Stimulated activated CD4-positive, alpha-beta T cell treated with anti-CD3 and anti-CD28 coated beads, TNF-alpha, amount 100 ng/mL, for 4 hours (primary cell): ENCODE data around the gene BNC2.

Source experiments
- DNase-seq, 3 experiments: peaks; one replicate each; pipeline ENCODE4 v3.0.0-alpha.2; 2020; ENCODE audit warnings: low read depth in 3 of 3

BNC2 gene

DNA sequence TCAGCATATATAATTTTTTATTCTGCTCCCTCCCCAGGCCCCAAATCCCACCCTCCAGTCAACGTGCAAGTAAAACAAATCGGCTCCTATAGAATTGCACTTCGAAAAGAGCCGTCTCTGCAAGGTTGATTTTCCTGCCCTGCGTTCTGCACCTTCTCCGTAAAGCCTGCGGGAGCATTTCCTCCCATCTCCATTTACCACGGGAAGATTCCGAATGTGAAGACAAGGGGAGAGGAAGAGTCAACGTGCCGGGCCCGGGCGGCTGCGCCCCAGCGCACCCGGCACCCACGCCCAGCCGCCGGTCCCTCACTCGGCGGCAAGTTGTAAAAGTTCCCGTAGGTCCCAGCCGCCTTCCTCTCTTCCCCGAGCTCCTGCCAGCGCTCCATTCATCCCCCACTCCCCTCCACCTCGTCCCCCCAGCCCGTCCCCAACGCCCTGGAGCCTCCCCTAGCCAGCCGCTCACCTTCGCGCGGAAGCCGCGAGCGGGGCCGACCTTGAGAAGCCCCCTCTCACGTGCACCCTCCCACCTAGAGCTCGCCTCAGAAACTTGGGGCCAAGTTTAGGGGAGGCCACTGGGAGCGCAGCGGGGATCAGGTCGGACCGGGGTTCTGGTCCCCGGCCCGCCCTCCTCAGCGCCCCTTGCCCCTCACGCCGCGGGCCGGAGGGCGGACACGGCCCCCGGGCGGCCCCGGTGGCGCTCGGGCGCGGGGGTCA, 431 bp downstream of the BNC2 start:
- DNase-seq: no peak

DNA sequence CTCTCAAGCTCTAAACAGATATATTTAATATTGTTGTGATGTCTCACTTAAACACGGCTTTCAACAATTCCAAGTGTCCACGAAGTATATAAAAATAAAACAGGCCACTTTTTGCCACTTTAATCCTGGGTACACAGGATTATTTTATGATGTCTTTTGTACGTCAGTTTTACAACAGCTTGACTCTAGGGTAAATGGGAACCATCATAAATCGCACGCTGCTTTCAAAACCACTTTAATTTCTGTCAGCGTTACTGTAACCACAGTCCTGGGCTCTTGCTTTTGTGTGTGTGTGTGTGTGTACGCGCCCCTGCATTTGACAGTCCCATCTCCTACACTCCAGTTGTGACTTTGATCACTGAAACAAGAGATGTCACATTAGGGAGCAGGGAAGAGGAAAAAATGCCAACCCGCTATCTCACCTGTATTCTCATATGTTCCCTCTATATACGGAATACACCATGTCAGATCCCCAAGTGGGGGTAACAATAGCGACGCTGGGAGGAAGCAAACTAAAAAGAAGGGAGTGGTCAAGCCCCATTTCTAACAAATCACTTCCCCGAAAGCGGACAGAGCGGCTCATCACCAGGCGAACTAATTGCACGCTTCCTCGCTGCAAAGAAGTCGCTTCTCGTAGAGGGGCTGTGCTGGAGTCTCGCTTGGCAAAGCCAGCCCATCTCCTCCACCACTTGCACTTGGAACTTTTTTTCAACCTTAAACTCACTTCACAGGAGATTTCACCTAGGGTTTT, 1.2 kb downstream of the BNC2 start:
- no peak for DNase-seq

DNA sequence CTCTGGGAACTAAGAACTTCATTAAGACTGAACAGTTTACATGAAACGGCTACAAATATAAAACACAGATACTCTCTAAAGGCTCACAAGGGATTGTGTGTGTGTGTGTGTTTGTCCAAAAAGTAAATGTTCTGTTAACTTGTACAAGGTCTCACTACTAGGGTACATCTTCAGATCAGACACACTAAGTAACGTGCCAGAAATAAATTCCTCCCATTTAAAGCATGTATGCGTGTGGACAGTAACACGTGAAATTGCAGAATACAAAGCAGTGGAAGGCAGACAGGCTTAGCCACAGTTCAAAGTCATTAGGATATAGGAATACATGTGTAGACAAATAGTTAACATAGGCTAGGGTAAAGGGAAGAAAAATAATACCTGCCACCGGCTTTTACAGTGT, 1.8 kb downstream of the BNC2 start:
- DNase-seq: no peak

DNA sequence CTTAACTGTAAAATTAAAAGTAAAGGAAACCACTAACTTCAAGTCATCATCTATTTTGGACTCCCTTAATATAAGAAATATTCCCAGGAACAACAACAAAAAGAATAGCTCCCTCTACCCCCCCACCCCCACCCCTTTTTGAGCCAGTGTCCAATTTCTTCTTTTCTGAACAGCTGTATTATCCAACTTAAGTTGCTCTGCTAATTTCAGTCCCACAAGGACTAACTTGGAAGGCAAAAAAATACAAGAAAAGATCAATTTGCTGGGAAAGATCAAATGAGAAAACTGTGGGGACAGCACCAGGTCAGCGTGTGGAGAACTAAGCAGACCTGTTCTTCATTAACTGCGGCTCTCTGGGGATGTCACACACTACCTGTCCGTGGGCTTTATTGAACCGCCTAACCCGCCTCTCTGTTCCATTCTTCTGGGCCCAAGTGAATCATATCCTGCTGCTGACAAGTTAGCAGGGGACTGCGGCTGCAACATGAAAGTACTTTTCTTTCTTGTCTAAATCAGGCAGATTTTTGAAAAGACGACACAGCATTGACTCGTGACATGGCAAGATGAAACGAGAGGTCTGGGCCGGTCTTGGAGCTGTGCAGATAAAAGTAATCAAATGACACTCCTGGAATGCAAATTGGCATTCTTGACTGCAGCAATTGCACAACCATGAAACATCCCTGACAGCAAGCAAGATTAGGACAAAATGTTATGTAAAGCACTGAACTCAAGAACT, 2.7 kb downstream of the BNC2 start:
- DNase-seq: no peak

DNA sequence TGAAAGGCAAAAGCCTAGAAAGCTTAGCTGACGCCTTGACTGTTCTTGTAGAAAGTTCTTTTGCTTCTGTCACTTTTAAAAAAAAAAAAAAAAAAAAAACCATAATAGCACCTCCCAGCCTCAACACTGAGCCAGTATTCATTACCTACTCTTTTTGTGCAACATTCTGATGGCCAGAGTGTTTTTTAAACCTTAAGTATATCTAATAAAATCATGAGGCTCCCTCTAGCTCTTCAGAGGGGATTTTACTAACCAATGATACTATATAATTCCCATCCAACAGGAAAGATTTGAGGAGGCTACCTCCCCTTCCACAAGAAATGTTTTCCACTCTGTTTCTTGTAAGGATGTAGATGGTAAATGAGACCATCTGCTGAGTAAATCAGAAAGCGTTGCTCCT, 3.9 kb downstream of the BNC2 start:
- no peak for DNase-seq

DNA sequence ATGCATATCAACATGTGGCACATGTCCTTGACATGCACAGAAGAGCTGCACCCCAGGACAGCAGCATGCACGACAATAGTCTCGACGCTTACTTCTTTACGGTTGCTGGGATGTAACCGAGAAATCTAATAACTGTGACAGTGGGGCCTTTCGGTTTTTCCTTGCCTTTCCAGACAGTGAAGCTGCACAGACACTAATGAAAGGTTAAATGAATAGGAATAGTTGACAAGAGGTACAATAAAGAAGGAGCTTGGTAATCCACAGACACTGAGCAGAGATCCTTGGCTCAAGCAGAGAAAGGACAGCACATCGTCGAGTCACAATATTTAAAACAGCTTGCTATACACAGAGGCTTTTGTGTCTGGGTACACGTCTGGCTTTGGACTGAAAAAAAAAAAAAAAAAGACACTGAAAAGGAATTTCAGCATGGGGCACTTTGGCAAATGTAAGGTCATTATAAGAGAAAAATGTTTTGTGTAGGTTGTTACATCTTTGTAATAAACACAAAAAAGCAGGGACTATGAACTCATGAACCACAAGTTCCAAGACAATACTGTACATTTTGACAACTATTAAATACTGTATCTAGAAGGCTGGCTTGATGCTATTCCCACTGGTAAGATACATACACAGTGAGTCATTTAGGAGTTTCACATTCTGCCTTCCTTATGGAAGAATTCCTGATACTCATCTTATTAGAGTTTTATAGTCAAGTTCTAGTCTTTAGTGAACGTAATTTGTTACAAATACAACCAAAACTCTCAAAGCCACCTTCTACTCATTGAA, 5.6 kb downstream of the BNC2 start:
- DNase-seq: no peak

DNA sequence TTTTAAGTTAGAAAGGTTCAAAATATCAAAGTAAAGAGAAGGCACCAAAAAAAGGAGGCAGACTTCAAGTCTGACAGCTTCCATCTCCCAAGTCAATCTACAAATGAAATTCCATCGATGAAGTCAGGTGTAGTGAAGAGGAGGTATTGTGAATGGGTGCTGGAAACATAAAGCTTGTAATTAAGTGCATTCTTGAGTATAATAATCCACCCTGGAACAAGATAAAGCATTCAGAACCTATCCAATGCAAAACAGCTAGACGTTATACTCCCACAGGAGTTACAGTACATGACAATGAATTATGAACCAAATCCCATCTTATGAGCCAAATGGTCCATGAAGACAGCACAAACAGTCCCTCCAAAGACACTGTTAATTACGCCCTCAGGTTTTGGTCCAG, 22.3 kb downstream of the BNC2 start:
- no peak for DNase-seq

DNA sequence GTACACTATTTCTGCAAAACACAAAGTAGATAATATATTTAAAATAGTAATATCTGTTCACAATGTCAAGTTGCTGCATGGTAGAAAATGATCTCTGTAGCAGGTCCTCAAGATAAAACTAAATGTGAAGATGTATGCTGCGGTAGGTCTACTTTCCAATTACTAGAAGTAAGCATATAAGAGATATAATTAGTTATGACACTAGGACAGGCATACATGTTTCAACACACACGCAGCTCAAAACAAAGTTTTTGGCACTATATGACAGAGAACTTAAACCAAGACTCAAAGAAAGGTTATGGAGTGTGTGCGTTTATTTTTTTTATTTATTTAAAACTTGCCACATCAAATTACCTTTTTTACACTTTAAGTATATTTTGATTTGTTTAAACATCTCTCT, 23.5 kb downstream of the BNC2 start:
- no peak for DNase-seq

DNA sequence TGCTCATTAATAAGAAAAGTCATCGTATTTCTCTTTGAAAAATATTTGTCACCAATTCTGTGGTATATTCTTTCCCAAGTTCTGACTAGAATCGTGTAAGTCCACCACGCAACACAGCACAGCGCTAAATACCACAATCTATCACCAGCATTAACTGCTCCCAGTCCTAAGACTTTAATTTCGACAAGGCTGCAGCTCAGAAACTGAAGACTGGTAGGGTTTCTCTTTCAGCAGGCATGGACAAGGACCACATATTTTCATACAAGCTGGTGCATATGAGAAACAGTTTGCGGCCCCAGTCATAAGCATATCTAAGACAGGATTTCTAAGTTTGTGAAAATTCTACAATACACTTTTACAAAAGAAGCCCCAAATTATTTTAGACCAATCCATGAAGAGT, 24.1 kb downstream of the BNC2 start:
- no peak for DNase-seq

DNA sequence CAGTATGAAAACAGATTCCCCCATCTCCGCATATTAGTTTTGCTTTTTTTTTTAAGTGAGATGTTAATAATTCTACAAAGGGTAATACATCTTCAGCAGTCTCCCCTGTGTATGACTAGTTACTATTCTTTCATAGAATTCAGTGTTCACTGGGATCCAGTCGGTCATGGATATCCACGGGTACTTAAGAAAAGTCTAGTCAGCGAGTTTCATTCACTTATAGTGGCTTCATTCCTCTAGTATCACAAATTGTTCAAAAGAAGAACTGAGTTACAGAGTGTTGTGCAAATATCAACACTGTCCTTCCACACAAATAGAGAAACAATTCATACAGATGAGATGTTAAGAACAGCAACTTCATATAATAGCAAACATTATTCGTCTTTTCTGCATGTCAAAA, 35.7 kb downstream of the BNC2 start:
- DNase-seq: no peak

DNA sequence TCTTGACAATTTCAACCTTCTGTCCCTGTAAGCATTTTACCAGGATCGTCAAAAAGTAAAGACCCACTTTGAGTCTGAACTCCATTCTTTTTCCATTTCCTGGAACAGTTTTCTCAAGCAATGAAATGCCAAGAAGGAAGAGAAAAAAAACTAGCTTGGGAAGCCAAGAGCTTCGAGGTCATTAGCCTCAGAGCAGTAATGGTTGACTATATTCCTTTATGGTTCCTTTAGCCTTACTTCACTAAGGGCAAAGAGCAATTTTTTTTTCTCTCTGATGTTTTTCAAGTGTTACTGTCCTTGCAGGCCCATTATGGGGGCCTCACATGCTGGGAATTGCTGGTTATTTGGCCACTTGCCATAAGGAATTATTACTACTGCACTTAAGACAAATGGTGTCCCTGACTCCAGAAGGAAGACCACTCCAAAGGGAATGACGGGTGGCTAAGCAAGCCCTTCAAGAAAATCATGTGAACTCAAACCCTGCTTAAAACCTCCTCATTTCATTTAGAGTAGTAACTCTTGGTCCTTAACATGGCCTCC, 37.1 kb downstream of the BNC2 start:
- DNase-seq: no peak

DNA sequence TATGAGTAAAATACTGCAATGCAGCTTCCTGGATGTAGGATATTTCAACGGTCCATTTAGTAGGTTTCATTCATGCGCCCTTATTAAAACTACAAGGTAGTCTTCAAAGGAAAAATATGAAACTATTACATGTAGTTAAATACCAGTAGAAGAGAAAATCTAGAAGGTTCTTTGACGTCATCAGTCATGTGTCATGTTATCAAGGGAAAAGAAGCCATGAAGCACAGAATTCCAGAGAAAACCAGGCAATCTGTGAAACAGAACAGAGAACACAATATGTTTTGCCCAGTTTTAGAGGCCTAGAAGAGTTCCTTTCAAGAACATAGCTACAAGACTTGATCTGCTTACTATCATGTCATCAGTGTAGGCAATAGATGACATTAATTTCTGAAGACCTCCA, 38.4 kb downstream of the BNC2 start:
- no peak for DNase-seq

DNA sequence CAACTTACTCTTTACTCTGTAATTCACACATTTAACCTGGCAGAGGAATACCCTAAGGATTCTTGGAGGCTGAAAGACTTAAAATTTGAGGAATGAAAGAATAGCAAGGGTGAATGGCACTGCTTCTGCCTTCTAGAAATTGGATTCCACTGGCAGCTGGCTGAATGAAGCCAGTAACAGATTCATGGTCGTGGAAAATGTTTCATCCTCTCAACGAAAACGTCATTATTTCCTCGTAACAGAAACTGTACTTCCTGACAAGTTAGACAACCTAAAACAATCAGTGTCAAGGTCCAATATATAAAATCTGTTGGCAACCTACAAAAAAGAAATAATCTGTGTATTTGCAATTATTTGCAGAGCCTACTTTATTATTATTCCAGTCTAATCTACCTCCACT, 39.7 kb downstream of the BNC2 start:
- DNase-seq: no peak

DNA sequence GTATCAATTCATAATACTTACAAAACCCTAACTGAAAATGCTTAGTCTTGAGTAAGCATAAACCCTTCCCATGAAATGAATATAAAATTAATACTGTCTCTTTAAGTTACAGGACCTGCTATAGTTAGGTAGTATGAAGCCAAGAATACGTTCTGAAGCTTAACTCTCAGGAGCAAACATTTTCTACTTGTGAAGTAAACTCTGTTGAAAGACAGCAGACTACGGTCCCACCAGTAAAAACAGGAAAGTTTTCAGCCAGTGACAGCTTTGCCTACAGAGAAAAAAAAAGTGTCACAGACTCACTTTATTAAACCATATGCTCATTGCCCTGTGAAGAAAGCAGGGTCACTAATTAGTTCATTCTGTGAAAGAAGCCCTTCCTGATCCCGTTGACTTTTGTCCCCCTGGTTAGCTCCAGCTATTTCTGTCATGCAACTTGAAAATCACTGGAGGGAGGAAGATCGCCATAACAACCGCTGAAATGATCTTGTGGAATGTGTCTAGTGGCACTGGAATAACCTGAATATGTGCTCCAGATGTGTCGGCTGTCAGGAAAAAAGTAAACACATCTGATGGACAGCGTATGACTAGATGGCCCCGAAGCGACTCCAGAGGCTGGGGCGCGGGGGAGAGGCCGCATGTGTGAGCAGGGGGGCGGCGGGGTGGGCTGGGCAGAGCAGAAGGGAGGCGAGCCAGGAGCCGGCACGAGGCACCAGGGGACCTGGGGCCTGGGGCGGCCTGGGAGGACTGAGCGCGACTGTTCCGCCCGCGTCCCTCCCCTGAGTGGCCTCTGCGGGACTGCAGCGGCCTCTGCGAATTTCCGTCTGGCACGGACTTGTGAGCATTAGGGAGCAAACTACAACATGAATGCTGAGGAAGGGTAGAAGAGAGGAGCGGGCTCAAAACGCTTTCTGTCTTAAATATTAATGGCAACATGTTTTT, 41.9 kb downstream of the BNC2 start:
- no peak for DNase-seq

DNA sequence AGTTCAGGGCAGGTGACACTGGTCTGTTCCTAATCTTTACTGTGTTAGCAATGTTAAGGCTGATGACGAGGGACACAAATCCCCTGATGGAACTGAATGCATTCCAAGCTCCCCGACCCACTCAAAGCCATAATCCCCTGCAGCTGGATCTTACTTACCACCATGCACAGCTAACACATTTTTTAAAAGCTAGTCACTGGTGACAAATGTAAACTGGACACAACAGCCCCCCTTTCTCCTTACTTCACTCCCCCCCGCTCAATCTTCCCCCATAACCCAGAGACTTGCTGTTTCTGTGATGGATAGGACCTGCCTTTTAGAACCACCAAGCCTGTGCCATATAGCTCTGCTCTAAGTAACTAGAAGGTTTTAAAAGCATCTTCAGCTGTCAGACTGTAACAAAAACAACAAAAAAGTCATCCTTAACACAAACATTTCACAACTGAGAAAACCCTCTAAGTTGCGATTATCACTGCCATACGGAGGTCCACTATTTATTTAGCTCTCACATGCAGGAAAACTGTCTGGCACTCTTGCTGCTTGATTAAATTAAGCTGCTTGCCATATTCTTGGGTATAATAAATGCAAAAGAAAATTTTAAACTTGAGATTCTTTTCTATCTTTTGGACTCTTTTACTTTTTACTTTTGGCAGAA, 44.4 kb downstream of the BNC2 start:
- DNase-seq: no peak

DNA sequence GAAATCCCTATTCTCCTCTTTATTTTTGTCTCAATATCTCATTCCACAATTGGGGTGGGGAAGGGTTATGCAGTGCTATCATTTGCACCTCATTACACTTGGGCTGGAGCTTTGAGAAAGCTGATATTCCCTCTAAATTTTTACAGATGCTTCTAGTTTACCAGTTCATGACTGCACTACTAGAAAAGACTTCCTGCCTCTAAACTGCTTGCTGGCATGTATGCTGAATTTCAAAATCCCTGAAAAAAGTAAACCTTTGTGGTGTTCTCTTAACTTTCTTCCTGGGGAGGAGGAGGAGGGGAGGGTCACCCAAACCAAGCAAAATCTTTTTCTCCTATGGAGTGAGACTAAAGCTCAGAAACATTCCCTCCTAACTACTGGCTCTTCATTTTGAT, 45.1 kb downstream of the BNC2 start:
- DNase-seq: no peak

DNA sequence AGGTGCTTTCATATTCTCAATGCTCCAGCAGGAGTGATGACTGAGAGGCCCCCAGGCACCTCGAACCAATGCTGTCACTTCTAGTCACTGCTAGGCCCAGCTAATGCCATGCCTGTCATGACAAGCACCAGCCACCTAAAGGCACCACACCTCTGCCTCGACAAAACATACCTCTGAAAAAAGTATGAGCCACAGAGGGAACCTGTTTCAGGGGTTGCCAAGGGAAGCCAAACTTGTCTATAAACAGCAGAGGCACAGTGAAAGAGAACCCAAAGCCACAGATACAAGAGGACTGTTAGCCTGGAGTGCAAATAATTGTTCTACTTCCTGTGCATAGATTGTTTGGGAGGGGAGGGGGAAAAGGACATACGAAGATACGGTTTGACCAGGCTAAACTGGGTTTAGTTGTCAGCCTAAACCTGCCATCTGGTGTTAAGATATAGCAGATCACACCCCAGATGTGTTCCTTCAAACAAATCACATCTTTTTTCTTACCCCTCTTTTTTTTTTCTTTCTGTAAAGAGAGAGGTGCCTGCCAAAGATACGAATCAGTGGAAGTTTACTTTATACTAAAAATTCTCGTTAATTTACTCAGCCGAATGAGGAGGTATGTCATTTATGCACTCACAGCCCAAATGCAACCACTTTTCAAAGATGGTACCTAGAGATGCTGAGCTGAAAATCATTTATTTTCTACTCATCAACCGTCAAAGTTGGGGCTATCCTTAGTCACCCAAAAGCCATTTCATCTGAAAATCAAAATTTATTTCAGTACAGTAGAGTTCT, 45.7 kb downstream of the BNC2 start:
- DNase-seq: no peak

DNA sequence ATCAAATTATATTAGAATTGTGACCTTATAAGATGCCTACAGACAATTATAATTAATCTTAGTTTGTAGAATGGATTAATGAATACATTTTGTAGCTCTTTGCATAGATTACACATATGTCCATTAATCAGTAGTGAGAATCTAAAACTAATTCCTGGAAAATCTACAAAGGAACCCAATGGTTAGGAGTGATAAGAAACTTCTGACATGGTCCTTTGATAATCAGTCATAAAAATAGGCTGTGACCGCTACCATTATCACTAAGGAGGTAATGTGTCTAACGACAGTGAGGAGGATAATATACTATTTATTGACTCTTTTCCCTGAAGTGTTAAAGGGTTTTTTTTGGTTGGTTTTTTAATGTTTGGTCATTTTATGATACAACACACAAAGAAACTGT, 46.6 kb downstream of the BNC2 start:
- DNase-seq: no peak

DNA sequence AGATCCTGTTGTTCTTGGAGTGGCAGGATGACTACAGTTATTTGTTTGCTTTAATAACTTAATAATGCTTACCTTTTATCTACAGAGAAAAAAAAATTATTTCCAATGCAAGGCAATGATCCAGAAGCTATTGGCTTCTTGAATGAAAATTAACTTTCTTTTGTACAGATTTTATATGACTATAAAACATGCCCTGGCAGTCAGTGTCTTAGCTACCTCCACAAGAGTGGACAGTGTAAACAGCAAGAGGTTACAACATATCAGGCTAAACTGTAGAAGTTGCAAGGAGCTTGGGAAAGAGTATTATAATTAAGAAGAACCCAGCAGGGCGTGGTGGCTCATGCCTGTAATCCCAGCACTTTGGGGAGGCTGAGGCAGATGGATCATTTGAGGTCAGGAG, 49.1 kb downstream of the BNC2 start:
- no peak for DNase-seq
